ENCODE data around the gene MRC2.

Gene MRC2

GRCh38 chr17:62637809-62638208, 10.3 kb downstream of the MRC2 start:
- no peak for DNase-seq

- DNase-seq: no peak
Measured at GRCh38 chr17:62641153-62641552, 13.7 kb downstream of the MRC2 start.

GRCh38 chr17:62641951-62642350, 14.5 kb downstream of the MRC2 start:
- DNase-seq: no peak

GRCh38 chr17:62643496-62643895, 16.0 kb downstream of the MRC2 start:
- DNase-seq: no peak

GRCh38 chr17:62644487-62645173, 17.2 kb downstream of the MRC2 start:
- DNase-seq: no peak

- no peak for DNase-seq
Measured at GRCh38 chr17:62648251-62648955, 20.9 kb downstream of the MRC2 start.

GRCh38 chr17:62648956-62649294, 21.5 kb downstream of the MRC2 start:
- no peak for DNase-seq

GRCh38 chr17:62649570-62649969, 22.1 kb downstream of the MRC2 start:
- no peak for DNase-seq

- DNase-seq: no peak
Measured at GRCh38 chr17:62650587-62650986, 23.1 kb downstream of the MRC2 start.

- no peak for DNase-seq
Measured at GRCh38 chr17:62652251-62653001, 25.0 kb downstream of the MRC2 start.

GRCh38 chr17:62653002-62653825, 25.7 kb downstream of the MRC2 start:
- DNase-seq: peak; percentile 53

- no peak for DNase-seq
Measured at GRCh38 chr17:62653826-62654761, 26.6 kb downstream of the MRC2 start.

- DNase-seq: no peak
Measured at GRCh38 chr17:62655656-62656055, 28.2 kb downstream of the MRC2 start.

- DNase-seq: no peak
Measured at GRCh38 chr17:62656446-62656845, 29.0 kb downstream of the MRC2 start.

GRCh38 chr17:62657145-62657665, 29.7 kb downstream of the MRC2 start:
- DNase-seq: no peak

- no peak for DNase-seq
Measured at GRCh38 chr17:62657690-62658089, 30.2 kb downstream of the MRC2 start.

- DNase-seq: no peak
Measured at GRCh38 chr17:62658136-62658920, 30.9 kb downstream of the MRC2 start.

GRCh38 chr17:62660629-62661118, 33.2 kb downstream of the MRC2 start:
- DNase-seq: no peak

- no peak for DNase-seq
Measured at GRCh38 chr17:62661337-62661736, 33.9 kb downstream of the MRC2 start.

GRCh38 chr17:62662855-62663254, 35.4 kb downstream of the MRC2 start:
- DNase-seq: no peak

- no peak for DNase-seq
Measured at GRCh38 chr17:62663304-62663703, 35.8 kb downstream of the MRC2 start.
